ENCODE data around the gene GALK2. TPM values are rescaled to one million over a fixed set of nuclear protein-coding genes. Genes with fewer than 3 reads are reported as not detected.

GALK2 gene
- total and polyA plus RNA-seq, 2 of the 8 experiments (the other 6 are each of a cell fraction or from before 2014, with no cell fraction given) = 8.7 to 16.1 TPM

DNA sequence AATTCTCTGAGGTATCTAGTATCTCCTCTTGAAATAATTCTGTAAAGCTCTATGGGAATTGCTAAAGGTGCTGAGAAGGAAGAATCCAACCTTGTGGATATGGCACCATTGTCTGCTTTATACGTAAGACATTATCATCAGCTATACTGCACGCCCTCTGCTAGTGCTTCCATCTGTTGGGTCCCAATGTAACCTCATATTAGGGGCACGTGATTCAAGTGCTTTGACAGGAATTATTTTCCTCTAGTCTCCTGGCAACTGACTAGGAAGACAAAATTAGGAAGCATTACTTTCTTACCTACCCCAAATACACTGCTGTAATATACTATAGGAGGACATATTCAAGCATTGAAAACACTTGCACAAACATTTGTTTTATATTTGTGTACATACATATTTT lies 38.6 kb upstream of the GALK2 start:
- H3K27me3 ChIP-seq (replicated peaks in 1 of 4; ENCODE audit: control insufficient read depth in 3 of 4, extremely low read depth in 1 of 4, insufficient read depth in 3 of 4, low read length in 3 of 4) = no peaks in the 10 kb centered on the region
- H3K27ac ChIP-seq (ENCODE audit: low read depth, low read length) = no peak overlapping the region
- no peaks in the 10 kb centered on the region for H3K23me2 ChIP-seq (ENCODE audit: low read depth, low read length)
- no peak overlapping the region for H2AFZ ChIP-seq (ENCODE audit: low read length)
- H3K4me2 ChIP-seq (ENCODE audit: insufficient read depth in 1 of 2, low read depth in 2 of 2, low read length in 2 of 2) = no peak overlapping the region
- DNase-seq (ENCODE audit: low read depth in 1 of 2, low spot score in 2 of 2) (no peak), FAIRE-seq (no peak)
- no peak overlapping the region for H2BK12ac ChIP-seq (ENCODE audit: low read depth, low read length)
- no peak for TF ChIP-seq TCF12 (IDR thresholded peaks at IDR 0.05; ENCODE audit: low read depth, low read length)
- TF ChIP-seq SP4 (IDR thresholded peaks at IDR 0.05; ENCODE audit: low read length) = no peak
- TF ChIP-seq NANOG (IDR thresholded peaks at IDR 0.05; ENCODE audit: insufficient read depth, low read depth, low read length, poor library complexity, severe bottlenecking) = no peak
- TF ChIP-seq PHF8 (conservative IDR thresholded peaks at IDR 0.05; ENCODE audit: low read depth, low read length) = no peak
- TF ChIP-seq ASH2L (IDR thresholded peaks at IDR 0.05; ENCODE audit: low read length) = no peak
- TF ChIP-seq TBP (IDR thresholded peaks at IDR 0.05; ENCODE audit: low read depth, low read length) = no peak
- no peak for TF ChIP-seq RFX5 (IDR thresholded peaks at IDR 0.05; ENCODE audit: borderline replicate concordance, low read depth, low read length)
- no peak for TF ChIP-seq CBX5 (IDR thresholded peaks at IDR 0.05; ENCODE audit: low read depth, low read length)
- no peak for TF ChIP-seq CHD2 (IDR thresholded peaks at IDR 0.05; ENCODE audit: low read length)
- TF ChIP-seq KDM4A (IDR thresholded peaks at IDR 0.05; ENCODE audit: low read depth, low read length, severe bottlenecking) = no peak
- no peak overlapping the region for H3K23ac ChIP-seq (ENCODE audit: insufficient read length)
- CTCF ChIA-PET (ENCODE audit: partially characterized antibody) = interaction anchor here (1.0 to 2.4 kb wide), 4 partner anchors 9 to 275 kb away, joined by 3 to 8 read pairs (median 4); no protein-coding TSS in a partner anchor
- 71% methylated on average over 3 of the region's 3 CpGs; no CpG with 5 or more reads in 1 of the 2 experiments for WGBS, 2 experiments (ENCODE audit: extremely low coverage in 1 of 2, insufficient coverage in 1 of 2, insufficient read length in 1 of 2, insufficient replicate concordance in 2 of 2, low coverage in 1 of 2, low lambda C conversion rate in 2 of 2, missing lambda C conversion rate in 1 of 2)
- no peak overlapping the region for H2AK5ac ChIP-seq (ENCODE audit: low read depth, low read length)
- H3K14ac ChIP-seq (ENCODE audit: insufficient read length) = no peak overlapping the region
- H3K4ac ChIP-seq (replicated peaks; ENCODE audit: insufficient read length, low read depth, low read length) = no peak overlapping the region
- H4K20me1 ChIP-seq (replicated peaks in 1 of 2; ENCODE audit: control insufficient read depth in 1 of 2, insufficient read depth in 2 of 2, low read length in 2 of 2) = no peaks in the 10 kb centered on the region
- H2BK20ac ChIP-seq (ENCODE audit: low read length) = no peak overlapping the region
- no peaks in the 10 kb centered on the region for H3K9me3 ChIP-seq (ENCODE audit: insufficient read depth in 2 of 2, low read depth in 1 of 2, low read length in 1 of 2)
- no peak overlapping the region for H3K56ac ChIP-seq (replicated peaks; ENCODE audit: insufficient read length, low read depth, low read length)
- no peaks in the 10 kb centered on the region for H3K79me2 ChIP-seq (ENCODE audit: control insufficient read depth in 1 of 2, insufficient read depth in 2 of 2, low read length in 2 of 2)
- no peaks in the 10 kb centered on the region for H3K79me1 ChIP-seq (ENCODE audit: low read depth, low read length)
- no peak overlapping the region for H4K5ac ChIP-seq (ENCODE audit: insufficient read length, low read depth, low read length)
- H3K9ac ChIP-seq (replicated peaks in 1 of 4; ENCODE audit: extremely low read depth in 1 of 4, low read depth in 3 of 4, low read length in 3 of 4) = no peak overlapping the region
- no peak overlapping the region for H2BK15ac ChIP-seq (ENCODE audit: low read length)
- no peak overlapping the region for H2BK5ac ChIP-seq (ENCODE audit: low read depth, low read length)
- POLR2A ChIA-PET (ENCODE audit: partially characterized antibody) = no interaction called here
- no peak overlapping the region for H4K8ac ChIP-seq (ENCODE audit: extremely low read depth, insufficient read depth, low read length)
- H3K4me1 ChIP-seq (replicated peaks in 1 of 4; ENCODE audit: control insufficient read depth in 3 of 4, insufficient read depth in 4 of 4, low read length in 3 of 4) = no peaks in the 10 kb centered on the region
- H3K36me3 ChIP-seq (ENCODE audit: control insufficient read depth in 2 of 4, insufficient read depth in 4 of 4, low read length in 3 of 4) = peaks cover 4 to 72% (median 35%) of the 10 kb centered on the region in 4 experiments; a peak in 6 of 8 replicates
- no peak overlapping the region for H3K18ac ChIP-seq (ENCODE audit: extremely low read depth, low read length)
- no peak overlapping the region for H3K4me3 ChIP-seq (ENCODE audit: extremely low read depth in 1 of 4, insufficient read depth in 2 of 4, low read depth in 3 of 4, low read length in 4 of 4)
- H4K91ac ChIP-seq (replicated peaks; ENCODE audit: insufficient read length, low read length) = no peak overlapping the region
- H2BK120ac ChIP-seq (replicated peaks; ENCODE audit: low read depth, low read length) = no peak overlapping the region

Measured in H1 (cell line).